Astrocyte (in vitro differentiated cells and primary cell): ENCODE results near the gene UNCX. TPM values are rescaled to one million over a fixed set of nuclear protein-coding genes. Genes with fewer than 3 reads are reported as not detected.

Experiments
- DNase-seq: peaks from one replicate; pipeline ENCODE4 v3.0.0-alpha.2; 2010; ENCODE audit warnings: low read depth
- FAIRE-seq: peaks from 2 replicates; lab custom pipeline; 2011; peaks lifted over from hg19 to GRCh38; lab: Jason Lieb, UNC
- H2AFZ ChIP-seq: 2 replicates; pipeline ENCODE4 v1.6.0; 2012; ENCODE audit warnings: low read depth, low read length, inconsistent platforms
- H3K27ac ChIP-seq: 2 replicates; pipeline ENCODE4 v1.5.1; 2011; ENCODE audit warnings: low read depth, low read length, inconsistent platforms
- H3K27me3 ChIP-seq: 2 replicates; pipeline ENCODE4 v1.6.0; 2011; ENCODE audit warnings: low read length, inconsistent platforms; ENCODE audit not compliant: insufficient read depth
- H3K36me3 ChIP-seq: 2 replicates; pipeline ENCODE4 v1.5.1; 2011; ENCODE audit warnings: low read length, inconsistent platforms; ENCODE audit not compliant: insufficient read depth
- H3K4me1 ChIP-seq: 2 replicates; pipeline ENCODE4 v1.5.1; 2011; ENCODE audit warnings: low read length, inconsistent platforms; ENCODE audit not compliant: insufficient read depth
- H3K4me2 ChIP-seq: 2 replicates; pipeline ENCODE4 v1.6.0; 2012; ENCODE audit warnings: low read length, inconsistent platforms
- H3K4me3 ChIP-seq: 2 replicates; pipeline ENCODE4 v1.5.1; 2011; ENCODE audit warnings: low read depth, mild to moderate bottlenecking, low read length, inconsistent platforms; ENCODE audit not compliant: insufficient read depth
- H3K79me2 ChIP-seq: 2 replicates; pipeline ENCODE4 v1.6.0; 2012; ENCODE audit warnings: mild to moderate bottlenecking, low read length, inconsistent platforms; ENCODE audit not compliant: insufficient read depth
- H3K9ac ChIP-seq: 2 replicates; pipeline ENCODE4 v1.6.0; 2012; ENCODE audit warnings: mild to moderate bottlenecking, low read length, inconsistent platforms
- H3K9me3 ChIP-seq: 2 replicates; pipeline ENCODE4 v1.5.1; 2012; ENCODE audit warnings: low read depth, mild to moderate bottlenecking, low read length, inconsistent platforms; ENCODE audit not compliant: insufficient read depth
- H4K20me1 ChIP-seq: 2 replicates; pipeline ENCODE4 v1.6.0; 2012; ENCODE audit warnings: low read length, inconsistent platforms; ENCODE audit not compliant: insufficient read depth
- H3K27ac Mint-ChIP-seq: one replicate; pipeline ENCODE4 v1.8.0; 2021; ENCODE audit warnings: mild to moderate bottlenecking, mixed read lengths; ENCODE audit not compliant: unreplicated experiment
- H3K27me3 Mint-ChIP-seq: one replicate; pipeline ENCODE4 v1.8.0; 2021; ENCODE audit warnings: low read depth, mixed read lengths; ENCODE audit not compliant: unreplicated experiment
- H3K36me3 Mint-ChIP-seq: one replicate; pipeline ENCODE4 v1.8.0; 2021; ENCODE audit warnings: low read depth, mixed read lengths; ENCODE audit not compliant: unreplicated experiment
- H3K4me1 Mint-ChIP-seq: one replicate; pipeline ENCODE4 v1.8.0; 2021; ENCODE audit warnings: low read depth, mixed read lengths; ENCODE audit not compliant: unreplicated experiment
- H3K4me3 Mint-ChIP-seq: one replicate; pipeline ENCODE4 v1.8.0; 2021; ENCODE audit warnings: mild to moderate bottlenecking, moderate library complexity, mixed read lengths; ENCODE audit not compliant: unreplicated experiment
- H3K9me3 Mint-ChIP-seq: one replicate; pipeline ENCODE4 v1.8.0; 2021; ENCODE audit warnings: mild to moderate bottlenecking, mixed read lengths; ENCODE audit not compliant: unreplicated experiment
- CTCF ChIP-seq: IDR thresholded peaks from 2 replicates; pipeline ENCODE4 v1.5.1; 2011; ENCODE audit warnings: low read depth, mild to moderate bottlenecking, inconsistent platforms, low read length, moderate library complexity; ENCODE audit not compliant: insufficient read depth
- EZH2 ChIP-seq: IDR thresholded peaks from 2 replicates; pipeline ENCODE4 v1.6.1; 2012; ENCODE audit warnings: mild to moderate bottlenecking, low read length, inconsistent platforms; ENCODE audit not compliant: insufficient read depth
- total RNA-seq: library from RNA; stranded (reverse); gene quantifications from 2 replicates; pipeline ENCODE4 v1.2.1, GENCODE V29; 2021

UNCX gene
- total RNA-seq, 1 donor from 2014 or later, result not detected

DNA sequence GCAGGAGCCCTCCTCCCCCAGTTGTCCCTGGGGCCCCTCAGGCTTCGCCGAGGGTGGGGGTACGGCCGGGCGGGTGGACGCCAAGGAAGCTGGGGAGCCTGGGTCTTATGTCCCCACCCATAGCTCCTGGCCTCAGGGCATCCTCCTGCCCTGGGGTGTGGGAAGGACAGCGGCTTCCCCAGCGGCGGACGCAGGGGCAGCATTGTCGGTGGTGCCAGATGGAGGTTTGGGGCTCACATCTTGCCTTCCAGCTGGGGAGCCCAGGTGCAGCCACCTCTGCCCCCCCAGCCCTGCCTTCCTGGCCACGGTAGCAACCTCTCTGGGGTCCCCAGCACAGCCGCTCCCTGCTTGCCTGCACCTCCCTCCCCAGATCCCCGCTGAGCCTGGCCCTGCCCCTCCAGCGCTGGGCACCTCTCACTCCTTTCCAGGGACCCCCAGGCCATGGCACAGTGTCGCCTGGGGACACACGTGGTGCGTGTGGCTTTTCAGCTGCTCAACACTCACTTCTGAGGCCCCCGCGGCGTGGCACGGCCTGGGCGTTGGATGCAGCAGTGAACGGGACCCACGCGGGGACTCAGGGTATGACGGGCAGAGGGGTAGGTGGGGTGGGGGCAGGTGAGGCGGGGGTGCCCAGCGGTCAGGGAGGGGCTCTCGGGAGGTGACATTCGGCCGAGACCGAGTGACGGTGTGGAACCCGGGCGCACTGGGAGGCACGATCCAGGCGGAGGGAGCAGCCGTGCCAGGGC lies 53.1 kb downstream of the UNCX start:
- peaks cover 18% of the 10 kb centered on the region for H3K27me3 ChIP-seq
- no peaks in the 10 kb centered on the region for H3K9me3 Mint-ChIP-seq
- H3K9ac ChIP-seq, result no peak overlapping the region
- no peaks in the 10 kb centered on the region for H3K79me2 ChIP-seq
- H3K36me3 Mint-ChIP-seq, result no peaks in the 10 kb centered on the region
- H3K4me1 Mint-ChIP-seq, result no peaks in the 10 kb centered on the region
- no peaks in the 10 kb centered on the region for H3K4me1 ChIP-seq
- H3K4me2 ChIP-seq, result no peak overlapping the region
- DNase-seq, result no peak
- peaks cover 22% of the 10 kb centered on the region for H3K27me3 Mint-ChIP-seq
- no peak overlapping the region for H2AFZ ChIP-seq
- no peak overlapping the region for H3K27ac ChIP-seq
- no peak overlapping the region for H3K4me3 Mint-ChIP-seq
- no peak overlapping the region for H3K4me3 ChIP-seq
- no peak for FAIRE-seq
- H3K27ac Mint-ChIP-seq, result no peak overlapping the region
- TF ChIP-seq CTCF (no peak), EZH2 (no peak)
- no peaks in the 10 kb centered on the region for H3K9me3 ChIP-seq
- H4K20me1 ChIP-seq, result no peaks in the 10 kb centered on the region
- no peaks in the 10 kb centered on the region for H3K36me3 ChIP-seq

Other genes starting within 250 kb of the UNCX start
- gene CYP2W1, start 249.7 kb upstream of the UNCX start, total RNA-seq, result not detected in 2 replicates
- 1.7 and 3.4 TPM in 2 replicates for gene GPR146, start 188.3 kb upstream of the UNCX start, total RNA-seq
- gene GPER1, start 144.8 kb upstream of the UNCX start, total RNA-seq, result 13.7 and 17.4 TPM in 2 replicates
- gene ZFAND2A, start 72.7 kb upstream of the UNCX start, total RNA-seq, result 40.1 and 45.5 TPM in 2 replicates
- gene MICALL2, start 226.6 kb downstream of the UNCX start, total RNA-seq, result 41.5 and 43.4 TPM in 2 replicates